ENCODE data around the gene CEACAM18.

Gene CEACAM18

GRCh38 chr19:51468545-51468920 lies 9.8 kb upstream of the CEACAM18 start:
- in situ Hi-C loops (cut with MboI; ENCODE audit: low pct_unique_long_range_greater_than_20kb, low sequenced_read_pairs, unreplicated experiment), result no loop called here
- DNase-seq (ENCODE audit: low spot score), result no peak
- TF ChIP-seq, protein P1, sequence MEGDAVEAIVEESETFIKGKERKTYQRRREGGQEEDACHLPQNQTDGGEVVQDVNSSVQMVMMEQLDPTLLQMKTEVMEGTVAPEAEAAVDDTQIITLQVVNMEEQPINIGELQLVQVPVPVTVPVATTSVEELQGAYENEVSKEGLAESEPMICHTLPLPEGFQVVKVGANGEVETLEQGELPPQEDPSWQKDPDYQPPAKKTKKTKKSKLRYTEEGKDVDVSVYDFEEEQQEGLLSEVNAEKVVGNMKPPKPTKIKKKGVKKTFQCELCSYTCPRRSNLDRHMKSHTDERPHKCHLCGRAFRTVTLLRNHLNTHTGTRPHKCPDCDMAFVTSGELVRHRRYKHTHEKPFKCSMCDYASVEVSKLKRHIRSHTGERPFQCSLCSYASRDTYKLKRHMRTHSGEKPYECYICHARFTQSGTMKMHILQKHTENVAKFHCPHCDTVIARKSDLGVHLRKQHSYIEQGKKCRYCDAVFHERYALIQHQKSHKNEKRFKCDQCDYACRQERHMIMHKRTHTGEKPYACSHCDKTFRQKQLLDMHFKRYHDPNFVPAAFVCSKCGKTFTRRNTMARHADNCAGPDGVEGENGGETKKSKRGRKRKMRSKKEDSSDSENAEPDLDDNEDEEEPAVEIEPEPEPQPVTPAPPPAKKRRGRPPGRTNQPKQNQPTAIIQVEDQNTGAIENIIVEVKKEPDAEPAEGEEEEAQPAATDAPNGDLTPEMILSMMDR (IDR thresholded peaks at IDR 0.05; ENCODE audit: extremely low read depth, insufficient read depth, missing control alignments), result no peak

DNA sequence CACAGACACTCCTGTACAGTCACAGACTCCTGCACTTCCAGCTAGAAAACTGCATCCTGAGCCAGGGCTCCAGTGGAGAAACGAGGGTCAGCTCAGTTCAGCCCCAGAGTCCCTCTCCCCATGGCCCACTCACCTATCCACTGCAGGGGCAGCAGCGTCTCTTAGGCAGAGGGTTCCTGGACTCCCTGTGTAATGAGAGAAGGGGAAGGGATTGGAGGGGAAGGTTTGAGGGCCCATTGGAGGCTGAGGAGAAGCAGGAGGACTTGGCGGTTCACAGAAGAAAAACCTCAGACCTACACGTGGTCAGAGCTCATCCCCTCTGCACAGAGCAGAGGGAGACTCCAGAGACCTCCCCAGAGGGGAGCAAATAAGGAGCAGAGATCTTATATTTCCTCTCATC lies 9.2 kb upstream of the CEACAM18 start:
- DNase-seq (ENCODE audit: low spot score), result no peak
- TF ChIP-seq, protein P1 (IDR thresholded peaks at IDR 0.05; ENCODE audit: extremely low read depth, insufficient read depth, missing control alignments), result no peak
- in situ Hi-C loops (cut with MboI; ENCODE audit: low pct_unique_long_range_greater_than_20kb, low sequenced_read_pairs, unreplicated experiment), result no loop called here

GRCh38 chr19:51469629-51470028 lies 8.7 kb upstream of the CEACAM18 start:
- DNase-seq (ENCODE audit: low spot score), result no peak
- TF ChIP-seq, protein P1 (IDR thresholded peaks at IDR 0.05; ENCODE audit: extremely low read depth, insufficient read depth, missing control alignments), result no peak
- in situ Hi-C loops (cut with MboI; ENCODE audit: low pct_unique_long_range_greater_than_20kb, low sequenced_read_pairs, unreplicated experiment), result loop anchor here (10.0 kb wide), 1 partner anchor 185 kb away; no protein-coding TSS in a partner anchor

DNA sequence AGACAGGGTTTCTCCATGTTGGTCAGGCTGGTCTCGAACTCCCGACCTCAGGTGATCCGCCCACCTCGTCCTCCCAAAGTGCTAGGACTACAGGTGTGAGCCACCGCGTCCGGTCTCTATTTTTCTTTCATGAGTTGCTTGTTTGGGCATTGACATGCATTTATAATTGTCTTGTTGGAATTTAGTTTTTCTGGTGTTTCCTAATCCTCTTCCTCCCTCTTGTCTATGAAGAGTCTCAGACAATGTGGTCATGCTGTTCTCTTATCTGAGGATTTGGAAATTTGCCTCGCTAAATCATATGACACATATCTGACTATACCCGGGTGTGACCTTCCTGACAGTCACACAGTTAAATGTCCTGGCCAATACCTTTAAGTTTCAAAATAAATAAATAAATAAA lies 7.4 kb upstream of the CEACAM18 start:
- in situ Hi-C loops (cut with MboI; ENCODE audit: low pct_unique_long_range_greater_than_20kb, low sequenced_read_pairs, unreplicated experiment), result loop anchor here (10.0 kb wide), 1 partner anchor 184 kb away; no protein-coding TSS in a partner anchor
- TF ChIP-seq, protein P1 (IDR thresholded peaks at IDR 0.05; ENCODE audit: extremely low read depth, insufficient read depth, missing control alignments), result no peak
- no peak for DNase-seq (ENCODE audit: low spot score)

- no peak for DNase-seq (ENCODE audit: low spot score)
- in situ Hi-C loops (cut with MboI; ENCODE audit: low pct_unique_long_range_greater_than_20kb, low sequenced_read_pairs, unreplicated experiment), result loop anchor here (10.0 kb wide), 1 partner anchor 183 kb away; no protein-coding TSS in a partner anchor
- TF ChIP-seq, protein P1 (IDR thresholded peaks at IDR 0.05; ENCODE audit: extremely low read depth, insufficient read depth, missing control alignments), result no peak
Observed at GRCh38 chr19:51471527-51471926, 6.8 kb upstream of the CEACAM18 start.

DNA sequence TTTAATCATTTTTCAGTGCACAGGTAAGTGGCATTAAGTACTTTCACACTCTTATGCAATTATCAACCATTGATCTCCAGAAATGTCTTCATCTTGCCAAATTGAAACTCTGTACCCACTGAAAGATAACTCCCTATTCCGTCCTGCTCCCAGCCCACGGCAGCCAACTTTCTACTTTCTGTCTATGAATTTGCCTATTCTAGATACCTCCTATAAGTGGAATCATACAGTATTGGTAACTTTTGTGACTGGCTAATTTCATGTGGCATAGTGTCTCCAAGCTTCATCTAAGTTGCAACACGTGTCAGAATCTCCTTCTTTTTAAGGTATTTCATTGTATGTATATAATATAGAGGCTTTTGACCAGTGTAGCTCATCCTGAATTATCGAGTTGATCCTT lies 5.7 kb upstream of the CEACAM18 start:
- in situ Hi-C loops (cut with MboI; ENCODE audit: low pct_unique_long_range_greater_than_20kb, low sequenced_read_pairs, unreplicated experiment), result loop anchor here (10.0 kb wide), 1 partner anchor 182 kb away; no protein-coding TSS in a partner anchor
- DNase-seq (ENCODE audit: low spot score), result no peak

More for the DNA sequence above, 5.7 kb upstream of the CEACAM18 start:
- TF ChIP-seq, protein P1 (IDR thresholded peaks at IDR 0.05; ENCODE audit: extremely low read depth, insufficient read depth, missing control alignments), result no peak

Data from GM13977 (cell line).